NCI-H345 treated with DMSO at 0.1 percent for 48 hours (cell line): ENCODE data around the gene COLGALT1.
A peak's percentile ranks its signal among the peaks of the same experiment; 100 is the strongest.
"Not testable (repeated sequence)": the region's sequence is repeated elsewhere in the genome, so short reads cannot be mapped to it uniquely, and the experiment has no call there.

ENCODE experiments used
- DNase-seq: peaks from one replicate; lab custom pipeline; 2025; ENCODE audit not compliant: unreplicated experiment; lab: John Stamatoyannopoulos, UW

The COLGALT1 gene

DNA sequence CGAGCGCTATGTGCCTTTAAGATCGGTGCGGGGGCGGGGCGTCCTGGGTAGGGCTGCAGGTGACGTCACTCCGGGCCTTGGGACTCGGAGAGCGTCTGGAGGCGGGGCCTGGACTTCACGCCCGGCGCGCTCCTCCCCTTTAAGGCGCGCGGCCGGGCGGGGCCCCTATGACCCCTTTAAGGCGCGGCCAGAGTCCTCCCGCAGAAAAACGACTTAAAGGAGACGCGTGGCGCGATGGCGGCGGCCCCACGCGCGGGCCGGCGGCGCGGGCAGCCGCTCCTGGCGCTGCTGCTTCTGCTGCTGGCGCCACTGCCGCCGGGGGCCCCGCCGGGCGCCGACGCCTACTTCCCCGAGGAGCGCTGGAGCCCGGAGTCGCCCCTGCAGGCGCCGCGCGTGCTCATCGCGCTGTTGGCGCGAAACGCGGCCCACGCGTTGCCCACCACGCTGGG lies at the start of gene COLGALT1:
Gene COLGALT1, plus strand, starts transcription at position 170 of the 449 bp plus-strand sequence. Its CDS starts 65 bp downstream, at position 235.
- DNase-seq, result peak; percentile 89

DNA sequence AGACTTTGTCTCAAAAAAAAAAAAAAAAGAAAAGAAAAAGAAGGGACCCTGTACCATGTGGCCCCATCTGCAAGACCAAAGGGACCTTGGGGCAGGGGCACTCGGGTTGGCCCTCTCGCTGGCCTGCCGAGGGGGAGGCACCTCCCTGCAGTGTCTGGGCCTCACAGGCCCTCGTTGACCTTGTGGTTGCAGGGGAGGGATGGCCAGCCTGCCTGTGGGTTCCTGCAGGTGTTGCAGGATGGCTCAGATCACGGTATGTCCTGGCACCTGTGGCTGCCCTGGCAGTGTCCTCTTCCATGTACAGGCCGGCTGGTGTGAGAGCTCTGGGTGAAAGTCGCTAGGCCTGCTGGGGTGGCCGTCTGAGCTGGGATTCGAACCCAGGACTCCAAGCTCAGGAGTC lies 48.7 kb upstream of the COLGALT1 start:
- no peak for DNase-seq

DNA sequence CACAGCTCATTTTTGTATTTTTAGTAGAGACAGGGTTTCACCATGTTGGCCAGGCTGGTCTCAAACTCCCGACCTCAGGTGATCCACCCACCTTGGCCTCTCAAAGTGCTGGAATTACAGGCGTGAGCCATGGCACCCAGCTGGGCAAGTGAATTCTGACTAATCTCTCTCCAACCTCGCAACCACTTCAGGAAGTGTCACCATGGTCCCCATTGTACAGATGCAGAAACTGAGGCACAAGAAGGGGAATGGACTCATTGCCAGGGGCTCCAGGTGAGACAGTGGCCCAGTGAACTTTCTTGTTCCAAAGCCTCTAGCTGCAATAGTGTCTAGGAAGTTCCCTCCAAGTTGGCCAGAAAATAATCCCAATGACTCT lies 46.9 kb upstream of the COLGALT1 start:
- DNase-seq, result not testable (repeated sequence)

DNA sequence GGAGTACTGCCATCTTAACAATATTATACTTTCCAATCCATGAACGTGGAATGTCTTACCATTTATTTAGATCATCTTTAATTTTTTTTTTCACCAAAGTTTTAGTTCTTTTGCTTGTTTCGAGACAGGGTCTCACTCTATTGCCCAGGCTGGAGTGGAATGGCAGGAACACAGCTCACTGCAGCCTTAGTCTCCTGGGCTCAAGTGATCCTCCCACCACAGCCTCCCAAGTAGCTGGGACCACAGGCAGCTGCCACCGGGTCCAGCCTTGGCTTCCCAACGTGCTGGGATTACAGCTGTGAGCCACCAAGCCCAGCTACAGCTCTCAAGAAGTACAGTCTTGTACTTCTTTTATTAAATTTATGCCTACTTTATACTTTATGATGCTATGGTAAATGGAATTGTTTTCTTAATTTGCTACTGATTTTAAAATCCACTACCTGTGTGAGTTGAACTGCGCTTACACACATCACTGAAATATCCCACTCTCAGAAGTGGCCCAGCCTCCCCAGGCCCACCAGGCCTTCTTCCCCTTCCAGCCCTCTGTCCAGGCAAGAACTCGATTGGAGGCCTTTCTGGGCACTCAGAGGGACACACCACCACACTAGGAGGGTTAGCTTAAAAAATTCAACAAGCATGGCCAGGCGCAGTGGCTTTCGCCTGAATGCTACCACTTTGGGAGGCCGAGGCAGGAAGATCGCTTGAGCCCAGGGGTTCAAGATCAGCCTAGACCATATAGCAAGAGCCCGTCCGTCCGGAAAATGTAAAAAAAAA lies 45.0 kb upstream of the COLGALT1 start:
- no peak for DNase-seq

DNA sequence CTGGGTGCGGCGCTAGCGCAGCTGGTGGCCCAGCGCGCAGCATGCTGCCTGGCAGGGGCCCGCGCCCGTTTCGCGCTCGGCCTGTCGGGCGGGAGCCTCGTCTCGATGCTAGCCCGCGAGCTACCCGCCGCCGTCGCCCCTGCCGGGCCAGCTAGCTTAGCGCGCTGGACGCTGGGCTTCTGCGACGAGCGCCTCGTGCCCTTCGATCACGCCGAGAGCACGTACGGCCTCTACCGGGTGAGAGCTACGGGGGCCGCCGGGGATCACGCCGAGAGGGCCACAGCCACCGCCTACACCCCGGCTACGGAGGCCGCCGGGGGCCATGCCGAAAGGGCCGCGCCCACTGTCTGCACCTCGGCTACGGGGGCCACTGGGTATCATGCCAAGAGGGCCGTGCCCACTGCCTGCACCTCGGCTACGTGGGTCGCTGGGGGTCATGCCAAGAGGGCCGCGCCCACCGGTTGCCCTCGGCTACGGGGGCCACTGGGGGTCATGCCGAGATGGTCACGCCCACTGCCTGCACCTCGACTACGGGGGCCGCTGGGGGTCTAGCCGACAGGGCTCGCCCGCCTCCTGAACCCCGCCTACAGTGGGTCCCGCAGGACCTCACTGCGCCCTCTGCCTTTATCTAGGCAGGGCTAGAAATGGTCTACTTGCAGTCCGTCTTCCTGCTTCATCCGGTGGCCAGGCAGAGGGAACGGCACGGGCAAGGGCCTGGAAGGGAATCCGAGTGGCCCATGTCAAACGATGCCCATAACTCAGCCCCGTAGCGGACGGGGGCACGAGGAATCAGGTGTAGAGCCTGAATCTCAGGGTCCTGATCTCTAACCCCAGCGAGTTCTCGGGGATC lies 43.5 kb upstream of the COLGALT1 start:
- no peak for DNase-seq

DNA sequence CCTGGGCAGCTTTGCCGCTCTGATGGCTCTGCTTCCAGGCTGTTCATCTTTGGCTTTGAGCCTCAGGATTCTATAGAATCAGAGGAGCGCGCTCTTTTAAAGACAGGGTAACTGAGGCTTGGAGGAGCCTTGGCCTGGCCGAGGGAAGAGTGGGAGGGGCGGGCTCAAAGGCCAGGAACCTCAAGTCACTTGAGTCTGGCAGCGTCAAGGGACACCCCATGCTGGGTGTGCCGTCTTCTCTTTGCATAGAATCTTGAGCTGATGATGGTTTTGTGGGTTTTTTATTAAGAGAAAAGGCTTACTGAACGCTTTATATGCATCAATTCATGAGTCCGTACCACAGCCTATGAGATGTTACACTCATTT lies 42.9 kb upstream of the COLGALT1 start:
- DNase-seq, result no peak

DNA sequence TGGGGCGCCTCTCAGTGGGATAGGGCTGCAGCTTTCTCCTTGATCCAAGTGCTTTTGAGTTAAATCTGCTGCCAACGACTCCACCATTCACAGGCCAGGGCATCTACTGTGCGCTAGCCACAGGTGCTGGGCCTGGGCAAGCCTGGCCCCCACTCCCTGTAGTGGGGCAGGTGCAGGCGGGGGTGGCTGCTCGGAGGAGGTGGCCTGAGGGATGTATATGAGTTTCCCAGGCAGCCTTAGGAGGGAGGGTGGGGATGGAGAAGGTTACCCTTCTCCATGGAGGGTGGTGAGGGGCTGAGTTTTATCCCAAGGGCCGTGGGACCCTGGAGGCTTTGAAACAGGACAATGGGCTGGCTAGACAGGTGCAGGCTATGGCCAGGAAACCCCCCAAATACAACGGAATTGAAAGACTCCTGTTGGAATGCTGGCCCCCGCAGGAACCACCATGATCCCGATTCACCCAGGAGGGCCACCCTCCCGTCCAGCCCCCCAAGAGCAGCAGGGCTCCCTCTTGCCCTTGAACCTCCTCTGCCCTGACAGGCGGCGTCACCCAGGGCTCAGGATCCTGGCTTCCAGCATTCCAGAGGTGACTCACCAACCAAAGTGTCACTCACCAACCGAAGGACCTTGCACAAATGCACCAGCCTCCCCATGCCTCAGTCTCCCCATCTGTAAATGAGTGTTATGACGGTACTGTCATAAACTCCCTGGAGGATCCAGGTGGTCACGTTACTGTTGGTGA lies 39.9 kb upstream of the COLGALT1 start:
- no peak for DNase-seq

DNA sequence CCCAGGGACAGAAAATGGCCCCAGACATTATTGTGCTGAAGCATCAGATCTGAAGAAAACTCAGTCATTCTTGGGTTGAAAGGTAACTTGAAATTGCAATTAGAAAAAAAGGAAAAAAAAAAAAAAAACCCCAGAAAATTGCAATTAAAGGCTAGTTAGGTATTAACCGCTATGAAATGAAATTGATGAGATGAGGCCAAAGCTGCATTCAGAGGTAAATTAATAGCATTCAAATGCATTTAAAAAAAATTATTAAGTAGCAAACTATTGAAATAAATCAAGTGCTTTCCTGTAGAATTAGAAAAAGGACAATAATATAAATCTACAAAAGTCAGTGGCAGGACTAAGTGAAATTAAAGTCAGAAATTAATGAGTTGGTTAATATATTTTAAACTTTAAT lies 37.6 kb upstream of the COLGALT1 start:
- DNase-seq, result no peak

DNA sequence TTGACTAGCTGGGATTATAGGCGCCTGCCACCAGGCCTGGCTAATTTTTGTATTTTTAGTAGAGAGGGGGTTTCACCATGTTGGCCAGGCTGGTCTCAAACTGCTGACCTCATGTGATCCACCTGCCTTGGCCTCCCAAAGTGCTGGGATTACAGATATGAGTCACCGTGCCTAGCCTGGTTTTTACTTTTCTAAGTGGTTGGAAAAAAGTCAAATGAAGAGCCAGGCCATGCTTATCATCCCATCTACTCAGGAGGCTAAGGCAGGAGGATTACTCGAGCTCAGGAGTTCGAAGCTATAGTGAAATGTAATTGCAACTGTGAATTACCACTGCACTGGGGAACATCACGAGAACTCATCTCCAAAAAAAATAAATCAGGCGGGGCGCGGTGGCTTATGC lies 36.8 kb upstream of the COLGALT1 start:
- DNase-seq, result not testable (repeated sequence)

DNA sequence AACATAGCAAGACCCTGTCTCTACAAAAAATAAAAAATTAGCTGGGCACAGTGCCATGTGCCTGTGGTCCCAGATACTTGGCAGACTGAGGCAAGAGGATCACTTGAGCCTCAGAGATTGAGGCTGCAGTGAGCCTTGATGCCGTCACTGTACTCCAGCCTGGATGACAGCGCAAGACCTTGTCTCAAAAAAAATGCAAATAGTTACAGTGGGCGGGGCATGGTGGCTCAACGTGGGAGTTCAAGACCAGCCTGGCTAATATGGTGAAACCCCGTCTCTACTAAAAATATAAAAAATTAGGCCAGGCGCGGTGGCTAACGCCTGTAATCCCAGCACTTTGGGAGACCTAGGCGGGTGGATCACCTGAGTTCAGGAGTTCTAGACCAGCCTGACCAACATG lies 35.5 kb upstream of the COLGALT1 start:
- DNase-seq, result no peak

DNA sequence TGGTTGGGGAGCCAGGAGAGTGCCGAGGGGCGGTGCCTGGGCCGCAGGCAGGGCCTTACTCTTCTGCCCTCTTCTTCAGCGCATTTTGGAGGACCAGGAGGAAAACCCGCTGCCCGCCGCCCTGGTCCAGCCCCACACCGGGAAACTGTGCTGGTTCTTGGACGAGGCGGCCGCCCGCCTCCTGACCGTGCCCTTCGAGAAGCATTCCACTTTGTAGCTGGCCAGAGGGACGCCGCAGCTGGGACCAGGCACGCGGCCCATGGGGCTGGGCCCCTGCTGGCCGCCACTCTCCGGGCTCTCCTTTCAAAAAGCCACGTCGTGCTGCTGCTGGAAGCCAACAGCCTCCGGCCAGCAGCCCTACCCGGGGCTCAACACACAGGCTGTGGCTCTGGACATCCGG lies 34.6 kb upstream of the COLGALT1 start:
- no peak for DNase-seq

DNA sequence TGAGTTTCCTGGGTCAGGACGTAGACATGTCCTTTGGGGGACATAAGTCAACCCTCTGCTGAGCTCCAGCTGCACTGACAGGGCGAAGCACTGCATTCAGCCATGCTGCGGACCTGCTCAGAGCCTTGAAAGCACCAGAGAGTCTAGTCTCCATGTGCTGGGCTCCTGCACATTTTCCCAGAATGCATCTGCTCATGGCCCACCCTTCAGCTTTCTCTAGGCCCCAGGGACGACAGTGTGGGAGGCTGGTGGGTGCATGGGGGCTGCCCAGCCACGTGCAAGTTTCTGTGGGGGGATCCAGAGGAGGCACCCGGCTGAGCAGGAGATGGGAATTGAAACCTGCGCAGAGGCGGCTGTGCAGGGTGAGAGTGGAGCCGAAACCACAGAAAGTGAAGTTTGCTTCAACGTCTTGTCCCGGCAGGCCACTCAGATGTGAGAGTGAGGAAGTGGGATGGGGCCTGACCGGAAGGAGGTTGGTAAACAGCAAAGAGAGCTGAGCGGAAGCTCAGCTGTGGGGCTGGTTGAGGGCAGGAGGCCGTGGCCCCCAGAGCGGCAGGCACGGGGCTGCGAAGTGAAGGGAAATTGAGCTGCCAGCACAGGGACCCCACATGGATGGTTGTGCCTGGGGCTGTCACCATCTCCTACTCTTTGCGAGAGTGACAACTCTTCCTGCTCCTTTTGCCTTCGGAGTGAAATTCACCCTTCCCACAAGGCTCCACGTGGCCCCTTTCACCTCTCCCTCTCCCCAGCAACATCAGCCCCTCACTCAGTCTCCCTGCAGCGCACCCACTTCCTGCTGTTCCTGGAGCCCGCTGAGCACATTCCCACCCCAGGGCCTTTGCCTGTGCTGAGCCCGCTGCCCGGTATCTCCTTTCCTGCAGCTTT lies 32.2 kb upstream of the COLGALT1 start:
- no peak for DNase-seq

DNA sequence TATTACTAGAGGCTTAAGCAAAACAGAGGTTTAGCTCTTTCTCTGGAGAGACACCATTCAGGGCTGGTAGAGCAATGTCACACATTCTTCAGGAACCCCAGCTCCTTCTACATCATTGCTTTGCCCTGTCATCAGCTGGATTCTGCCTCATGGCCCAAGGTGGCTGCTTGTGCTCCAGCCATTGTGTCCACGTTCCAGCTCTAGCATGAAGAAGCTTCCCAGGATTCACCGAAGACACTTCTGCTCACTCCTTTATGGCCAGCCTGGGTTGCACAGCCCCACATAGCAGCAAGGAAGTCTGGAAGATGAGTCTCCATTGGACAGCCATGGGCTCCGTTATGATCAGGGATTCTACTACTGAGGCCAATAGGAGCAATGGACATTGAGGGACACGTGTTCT lies 30.8 kb upstream of the COLGALT1 start:
- DNase-seq, result no peak

DNA sequence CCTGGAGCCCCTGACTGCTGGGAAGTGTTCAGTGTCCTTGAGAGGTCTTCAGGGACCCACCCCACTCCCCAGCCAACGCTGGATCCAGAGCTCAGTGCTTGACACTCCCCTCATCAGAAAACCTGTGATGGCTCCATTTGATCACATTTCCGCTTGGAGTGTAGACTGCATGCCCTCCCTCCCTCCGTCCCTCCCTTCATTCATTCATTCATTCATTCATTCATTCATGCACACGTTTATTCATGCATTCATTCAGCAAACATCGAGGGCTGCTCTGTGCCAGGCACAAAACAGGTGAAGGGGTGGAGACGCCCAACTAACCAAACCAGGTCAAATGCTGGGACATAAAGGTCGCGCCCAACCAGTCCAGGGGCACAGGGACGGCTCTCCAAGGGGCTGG lies 30.3 kb upstream of the COLGALT1 start:
- DNase-seq, result no peak

DNA sequence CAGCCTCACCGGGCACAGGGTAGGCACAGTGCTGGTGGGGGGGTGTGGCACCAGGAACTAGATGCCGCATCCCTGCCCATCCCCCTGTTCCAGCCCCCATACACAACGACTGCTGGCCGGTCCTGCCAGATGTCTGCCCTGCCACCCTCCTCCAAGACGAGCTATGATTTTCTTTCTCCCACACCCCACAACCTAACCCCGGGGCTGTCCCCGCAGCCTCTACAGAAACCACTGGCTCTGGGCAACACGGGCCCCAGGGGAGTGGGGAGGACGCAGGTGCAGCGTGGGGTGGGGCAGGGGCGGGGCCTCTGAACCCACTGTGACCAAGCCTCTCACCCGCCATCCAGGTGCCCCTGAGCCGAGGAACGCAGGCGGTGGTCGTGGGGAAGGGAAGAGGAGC lies 28.5 kb upstream of the COLGALT1 start:
- DNase-seq, result no peak

DNA sequence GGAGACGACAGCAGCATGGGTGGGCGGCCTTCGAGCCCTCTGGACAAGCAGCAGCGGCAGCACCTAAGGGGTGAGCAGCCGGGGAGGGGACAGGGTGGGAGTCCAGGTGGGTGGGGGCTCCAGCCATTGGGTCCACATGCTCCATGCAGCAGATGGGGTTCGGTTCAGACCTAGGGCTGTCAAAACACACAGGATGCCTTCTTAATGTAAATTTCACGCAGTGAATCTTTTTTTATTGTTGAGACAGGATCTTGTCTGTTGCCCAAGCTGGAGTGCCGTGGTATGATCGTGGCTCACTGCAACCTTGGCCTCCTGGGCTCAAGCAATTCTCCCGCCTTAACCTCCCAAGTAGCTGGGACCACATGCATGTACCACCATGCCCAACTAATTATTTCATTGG lies 28.1 kb upstream of the COLGALT1 start:
- no peak for DNase-seq

DNA sequence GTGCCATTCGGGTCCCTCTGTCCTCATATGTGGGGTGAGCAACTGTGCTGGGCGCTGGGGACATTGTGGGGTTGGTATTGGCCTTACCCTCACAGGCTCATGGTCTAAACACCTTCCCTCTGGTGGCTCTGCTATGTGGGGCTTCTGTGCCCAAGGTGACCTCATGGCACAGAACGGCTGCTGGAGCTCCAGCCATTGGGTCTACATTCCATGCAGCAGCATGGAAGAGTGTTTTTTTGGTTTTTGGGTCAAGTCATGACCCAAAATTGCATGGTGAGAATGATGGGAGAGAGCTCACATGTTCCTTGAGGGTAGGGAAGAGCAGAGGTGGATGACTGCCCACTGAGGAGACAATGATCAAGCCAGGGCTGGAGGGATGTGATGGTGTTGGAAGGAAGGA lies 26.8 kb upstream of the COLGALT1 start:
- DNase-seq, result no peak

DNA sequence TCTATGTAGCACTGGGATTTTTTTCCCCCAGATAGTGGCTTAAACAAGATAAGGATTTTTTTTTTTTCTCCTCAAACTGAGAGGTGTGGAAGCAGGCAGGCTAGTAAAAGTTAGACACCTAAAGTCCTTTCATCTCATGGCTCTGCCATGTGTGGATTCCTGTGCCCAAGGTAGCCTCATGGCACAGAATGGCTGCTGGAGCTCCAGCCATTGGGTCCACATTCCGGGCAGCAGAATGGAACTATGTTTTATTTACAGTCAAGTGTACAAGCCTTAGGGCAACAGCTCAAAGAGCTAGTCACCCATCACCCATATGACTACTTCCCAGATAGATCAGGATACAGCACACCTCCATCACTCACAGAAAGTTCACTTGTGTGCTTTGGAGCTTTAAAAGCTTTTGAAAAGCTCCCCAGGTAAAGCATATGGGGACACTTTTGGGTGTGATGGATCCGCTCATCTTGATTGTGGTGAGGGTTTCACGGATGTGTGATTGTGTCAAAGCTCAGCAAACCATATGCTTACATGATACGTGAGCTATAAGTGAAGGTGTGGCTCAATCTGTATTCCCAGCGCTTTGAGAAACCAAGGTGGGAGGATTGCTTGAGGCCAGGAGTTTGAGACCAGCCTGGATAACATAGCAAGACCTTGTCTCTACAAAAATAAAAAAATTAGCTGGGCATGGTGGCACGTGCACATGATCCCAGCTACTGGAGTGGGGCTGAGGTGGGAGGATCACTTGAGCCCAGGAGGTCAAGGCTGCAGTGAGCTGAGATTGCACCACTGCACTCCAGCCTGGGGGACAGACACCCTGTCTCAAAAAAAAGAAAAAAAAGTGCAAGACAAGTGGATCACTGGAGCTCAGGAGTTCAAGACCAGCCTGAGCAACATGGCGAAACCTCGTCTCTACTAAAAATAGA lies 25.9 kb upstream of the COLGALT1 start:
- DNase-seq, result no peak

DNA sequence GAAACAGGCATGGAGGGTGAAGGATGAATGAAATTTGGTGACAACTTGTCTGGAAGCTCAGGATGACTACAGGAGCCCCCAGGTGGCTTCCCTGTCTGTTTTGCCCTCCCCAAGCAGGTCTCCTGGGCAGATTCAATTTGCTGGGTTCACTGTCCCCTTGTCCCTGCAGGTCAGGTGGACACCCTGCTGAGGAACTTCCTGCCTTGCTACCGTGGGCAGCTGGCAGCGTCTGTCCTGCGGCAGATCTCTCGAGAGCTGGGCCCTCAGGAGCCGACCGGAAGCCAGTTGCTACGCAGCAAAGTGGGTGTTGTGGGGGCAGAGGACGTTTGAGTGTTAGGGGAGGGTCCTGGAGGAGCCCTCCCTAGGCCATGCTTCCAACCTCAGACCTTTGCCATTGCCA lies 24.9 kb upstream of the COLGALT1 start:
- DNase-seq, result peak; percentile 11

DNA sequence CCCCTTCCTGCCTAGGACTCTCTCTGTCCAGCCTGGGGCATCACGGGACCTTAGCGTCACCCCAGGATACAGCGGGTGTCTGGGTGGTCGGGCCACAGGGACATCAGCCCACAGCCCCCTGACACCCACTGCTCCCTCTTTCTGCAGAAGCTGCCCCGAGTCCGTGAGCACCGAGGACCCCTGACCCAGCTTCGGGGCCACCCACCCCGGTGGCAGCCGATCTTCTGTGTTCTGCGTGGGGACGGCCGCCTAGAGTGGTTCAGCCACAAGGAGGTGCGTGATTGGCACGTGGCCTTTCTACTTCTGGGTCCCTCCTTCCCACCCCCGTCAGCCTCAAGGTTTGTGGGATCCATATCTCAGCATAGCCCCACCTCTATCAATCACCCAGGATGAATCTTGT lies 23.3 kb upstream of the COLGALT1 start:
- DNase-seq, result no peak
